Endothelial cell (in vitro differentiated cells): Measurements from ENCODE around the gene LOXL1. TPM values are rescaled to one million over a fixed set of nuclear protein-coding genes. Genes with fewer than 3 reads are reported as not detected.
A peak's percentile ranks its signal among the peaks of the same experiment; 100 is the strongest.

Experiments
- DNase-seq: peaks from one replicate; pipeline ENCODE4 v3.0.0; 2021; ENCODE audit warnings: low spot score
- H3K27ac Mint-ChIP-seq: one replicate; pipeline ENCODE4 v1.8.0; 2021; ENCODE audit warnings: mixed read lengths, inconsistent platforms; ENCODE audit not compliant: unreplicated experiment
- H3K27me3 Mint-ChIP-seq: one replicate; pipeline ENCODE4 v1.8.0; 2021; ENCODE audit warnings: mild to moderate bottlenecking, moderate library complexity, mixed read lengths, inconsistent platforms; ENCODE audit not compliant: unreplicated experiment
- H3K36me3 Mint-ChIP-seq: one replicate; pipeline ENCODE4 v1.8.0; 2021; ENCODE audit warnings: mild to moderate bottlenecking, low read depth, mixed read lengths, inconsistent platforms; ENCODE audit not compliant: unreplicated experiment
- H3K4me1 Mint-ChIP-seq: one replicate; pipeline ENCODE4 v1.8.0; 2021; ENCODE audit warnings: mild to moderate bottlenecking, mixed read lengths, inconsistent platforms; ENCODE audit not compliant: unreplicated experiment
- H3K4me3 Mint-ChIP-seq: one replicate; pipeline ENCODE4 v1.8.0; 2021; ENCODE audit warnings: mild to moderate bottlenecking, mixed read lengths, inconsistent platforms; ENCODE audit not compliant: unreplicated experiment
- H3K9me3 Mint-ChIP-seq: one replicate; pipeline ENCODE4 v1.8.0; 2021; ENCODE audit warnings: mixed read lengths, inconsistent platforms; ENCODE audit not compliant: unreplicated experiment
- total RNA-seq: library from RNA; stranded (reverse); fragmentation: NEBNext Ultra II Directional; extraction: Animal tissue kit (Norgen Biotek cat#: 25700); gene quantifications from one replicate; pipeline ENCODE4 v1.2.1, GENCODE V29; 2021; ENCODE audit not compliant: unreplicated experiment
- TF ChIP-seq, protein P1 (sequence below): fragments of 200-600 bp; sonication (generic); IDR thresholded peaks from one replicate; pipeline ENCODE4 v1.5.0; 2021; ENCODE audit warnings: antibody characterized with exemption; ENCODE audit not compliant: unreplicated experiment

The LOXL1 gene
- total RNA-seq, 1 donor from 2014 or later: 156 TPM

DNA sequence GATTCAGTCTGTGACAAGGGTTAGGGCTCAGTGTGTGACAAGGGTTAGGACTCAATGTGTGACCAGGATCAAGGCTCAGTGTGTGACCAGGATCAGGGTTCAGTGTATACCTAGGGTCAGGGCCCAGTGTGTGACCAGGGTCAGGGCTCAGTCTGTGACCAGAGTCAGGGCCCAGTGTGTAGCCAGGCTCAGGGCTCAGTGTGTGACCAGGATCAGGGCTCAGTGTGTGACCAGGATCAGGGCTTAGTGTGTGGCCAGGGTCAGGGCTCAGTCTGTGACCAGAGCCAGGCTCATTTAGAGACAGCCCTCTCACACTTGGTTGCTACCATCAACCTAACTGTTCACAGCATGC lies 24.2 kb downstream of the LOXL1 start:
- Mint-ChIP-seq H3K27ac (peak overlapping the region; percentile 67), H3K9me3 (no peaks in the 10 kb centered on the region), H3K4me1 (peaks cover 20% of the 10 kb centered on the region), H3K36me3 (peaks cover 34% of the 10 kb centered on the region), H3K4me3 (no peak overlapping the region), H3K27me3 (peaks cover 12% of the 10 kb centered on the region)
- TF ChIP-seq, protein P1, sequence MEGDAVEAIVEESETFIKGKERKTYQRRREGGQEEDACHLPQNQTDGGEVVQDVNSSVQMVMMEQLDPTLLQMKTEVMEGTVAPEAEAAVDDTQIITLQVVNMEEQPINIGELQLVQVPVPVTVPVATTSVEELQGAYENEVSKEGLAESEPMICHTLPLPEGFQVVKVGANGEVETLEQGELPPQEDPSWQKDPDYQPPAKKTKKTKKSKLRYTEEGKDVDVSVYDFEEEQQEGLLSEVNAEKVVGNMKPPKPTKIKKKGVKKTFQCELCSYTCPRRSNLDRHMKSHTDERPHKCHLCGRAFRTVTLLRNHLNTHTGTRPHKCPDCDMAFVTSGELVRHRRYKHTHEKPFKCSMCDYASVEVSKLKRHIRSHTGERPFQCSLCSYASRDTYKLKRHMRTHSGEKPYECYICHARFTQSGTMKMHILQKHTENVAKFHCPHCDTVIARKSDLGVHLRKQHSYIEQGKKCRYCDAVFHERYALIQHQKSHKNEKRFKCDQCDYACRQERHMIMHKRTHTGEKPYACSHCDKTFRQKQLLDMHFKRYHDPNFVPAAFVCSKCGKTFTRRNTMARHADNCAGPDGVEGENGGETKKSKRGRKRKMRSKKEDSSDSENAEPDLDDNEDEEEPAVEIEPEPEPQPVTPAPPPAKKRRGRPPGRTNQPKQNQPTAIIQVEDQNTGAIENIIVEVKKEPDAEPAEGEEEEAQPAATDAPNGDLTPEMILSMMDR: no peak
- no peak for DNase-seq

DNA sequence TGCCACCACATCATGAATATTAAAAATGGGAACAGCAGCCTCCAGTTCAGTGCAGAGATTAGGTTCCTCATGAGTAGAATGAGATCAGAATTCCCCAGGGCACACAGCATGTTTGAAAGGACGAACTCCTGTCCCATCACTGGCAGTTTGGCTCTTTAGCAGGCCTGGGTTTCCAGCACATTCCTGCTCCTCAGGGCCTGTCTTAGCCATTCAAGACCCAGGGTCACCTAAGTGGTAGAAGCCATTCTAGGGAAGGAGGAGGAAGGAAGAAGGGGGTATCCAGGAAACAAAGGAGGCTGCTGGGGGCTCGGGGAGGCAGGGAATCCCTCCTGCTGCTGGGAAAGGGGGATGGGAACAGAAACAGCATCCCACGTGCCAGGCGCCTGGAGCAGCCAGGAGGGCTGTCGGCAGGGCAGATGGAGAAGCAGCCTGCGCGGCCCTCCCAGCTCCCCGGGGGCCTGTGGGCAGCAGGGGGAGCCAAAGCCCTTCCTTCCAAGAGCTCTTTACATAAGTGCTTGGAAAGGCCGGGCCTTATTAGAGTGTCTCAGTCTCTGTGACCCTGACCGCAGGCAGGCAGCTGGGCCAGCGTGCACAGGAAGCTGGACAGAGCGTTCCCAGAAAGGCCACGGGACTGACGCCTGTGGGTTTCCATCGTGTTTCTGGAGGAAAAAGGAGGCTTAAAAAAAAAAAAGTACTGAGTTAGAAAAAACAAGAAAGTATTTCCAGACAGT lies 24.7 kb downstream of the LOXL1 start:
- TF ChIP-seq, protein P1: no peak
- peaks cover 10% of the 10 kb centered on the region for H3K27me3 Mint-ChIP-seq
- peaks cover 20% of the 10 kb centered on the region for H3K4me1 Mint-ChIP-seq
- peak; percentile 94 for DNase-seq
- H3K36me3 Mint-ChIP-seq: peaks cover 32% of the 10 kb centered on the region
- peak overlapping the region; percentile 78 for H3K27ac Mint-ChIP-seq
- H3K9me3 Mint-ChIP-seq: no peaks in the 10 kb centered on the region
- H3K4me3 Mint-ChIP-seq: no peak overlapping the region

DNA sequence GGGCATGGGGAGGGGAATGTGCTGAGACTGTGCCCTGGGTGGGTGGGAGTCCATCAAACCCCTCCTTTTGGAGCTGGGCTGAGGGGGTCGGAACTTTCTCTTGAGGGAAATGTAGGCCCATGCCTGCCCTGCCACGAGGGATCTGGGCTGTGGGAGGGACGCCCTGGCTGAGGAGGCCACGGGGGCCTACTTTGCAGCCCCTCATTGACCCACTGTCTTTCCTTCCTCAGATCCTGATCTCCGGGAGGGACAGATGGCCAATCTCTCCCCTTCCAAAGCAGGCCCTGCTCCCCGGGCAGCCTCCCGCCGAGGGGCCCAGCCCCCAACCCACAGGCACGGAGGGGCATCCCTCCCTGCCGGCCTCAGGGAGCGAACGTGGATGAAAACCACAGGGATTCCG lies 25.3 kb downstream of the LOXL1 start:
- H3K4me1 Mint-ChIP-seq: peaks cover 20% of the 10 kb centered on the region
- DNase-seq: no peak

DNA sequence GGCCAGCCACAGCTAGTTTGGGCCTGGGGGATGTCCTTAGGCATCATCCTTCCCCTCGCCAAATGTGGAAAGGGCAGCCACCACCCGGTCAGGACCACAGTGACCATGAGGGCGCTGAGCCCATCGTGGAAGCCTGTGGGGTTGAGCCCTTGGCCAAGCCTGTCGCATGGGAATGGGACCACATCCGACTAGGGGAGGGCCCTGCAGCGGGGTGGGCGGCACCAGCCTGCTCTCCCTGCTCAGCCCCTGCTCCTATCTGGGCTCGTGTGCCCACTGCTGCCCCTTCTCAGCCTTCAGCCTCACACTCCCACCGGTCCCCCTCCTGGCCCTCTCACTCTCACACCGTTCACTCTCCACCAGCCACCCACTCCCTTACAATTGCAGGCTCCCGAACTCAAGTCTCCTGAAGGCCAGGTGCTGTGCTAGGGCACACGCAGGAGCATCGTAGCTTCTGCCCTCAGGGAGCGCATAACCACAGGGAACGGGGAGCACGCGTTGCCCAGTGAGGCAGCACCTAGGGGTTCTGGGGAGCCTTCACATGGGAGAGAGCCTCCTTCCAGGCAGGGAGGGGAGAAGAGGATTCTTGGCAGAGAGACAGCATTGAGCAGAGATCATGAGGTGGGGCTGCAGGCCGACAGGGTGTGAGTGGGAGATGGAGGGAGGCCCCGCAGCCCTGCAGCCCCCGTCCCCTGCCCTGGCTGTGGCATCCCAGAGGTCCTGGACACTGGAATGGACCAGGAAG lies 26.1 kb downstream of the LOXL1 start:
- peaks cover 21% of the 10 kb centered on the region for H3K36me3 Mint-ChIP-seq
- H3K27me3 Mint-ChIP-seq: peaks cover 11% of the 10 kb centered on the region
- H3K9me3 Mint-ChIP-seq: no peaks in the 10 kb centered on the region
- H3K4me1 Mint-ChIP-seq: peaks cover 22% of the 10 kb centered on the region
- H3K27ac Mint-ChIP-seq: no peak overlapping the region
- no peak overlapping the region for H3K4me3 Mint-ChIP-seq
- TF ChIP-seq, protein P1: no peak
- DNase-seq: no peak

More for the DNA sequence above, 25.3 kb downstream of the LOXL1 start:
- peaks cover 9% of the 10 kb centered on the region for H3K27me3 Mint-ChIP-seq
- peak overlapping the region; percentile 78 for H3K27ac Mint-ChIP-seq
- H3K36me3 Mint-ChIP-seq: peaks cover 29% of the 10 kb centered on the region
- H3K4me3 Mint-ChIP-seq: no peak overlapping the region
- TF ChIP-seq, protein P1: no peak
- H3K9me3 Mint-ChIP-seq: no peaks in the 10 kb centered on the region
